GM18520 (cell line): ENCODE results near the gene SPAG6.

Experiments
- ATAC-seq: cut with Tn5 transposase; IDR thresholded peaks from one replicate; pipeline ENCODE4 v1.9.1; 2021; ENCODE audit not compliant: unreplicated experiment

SPAG6 gene

DNA sequence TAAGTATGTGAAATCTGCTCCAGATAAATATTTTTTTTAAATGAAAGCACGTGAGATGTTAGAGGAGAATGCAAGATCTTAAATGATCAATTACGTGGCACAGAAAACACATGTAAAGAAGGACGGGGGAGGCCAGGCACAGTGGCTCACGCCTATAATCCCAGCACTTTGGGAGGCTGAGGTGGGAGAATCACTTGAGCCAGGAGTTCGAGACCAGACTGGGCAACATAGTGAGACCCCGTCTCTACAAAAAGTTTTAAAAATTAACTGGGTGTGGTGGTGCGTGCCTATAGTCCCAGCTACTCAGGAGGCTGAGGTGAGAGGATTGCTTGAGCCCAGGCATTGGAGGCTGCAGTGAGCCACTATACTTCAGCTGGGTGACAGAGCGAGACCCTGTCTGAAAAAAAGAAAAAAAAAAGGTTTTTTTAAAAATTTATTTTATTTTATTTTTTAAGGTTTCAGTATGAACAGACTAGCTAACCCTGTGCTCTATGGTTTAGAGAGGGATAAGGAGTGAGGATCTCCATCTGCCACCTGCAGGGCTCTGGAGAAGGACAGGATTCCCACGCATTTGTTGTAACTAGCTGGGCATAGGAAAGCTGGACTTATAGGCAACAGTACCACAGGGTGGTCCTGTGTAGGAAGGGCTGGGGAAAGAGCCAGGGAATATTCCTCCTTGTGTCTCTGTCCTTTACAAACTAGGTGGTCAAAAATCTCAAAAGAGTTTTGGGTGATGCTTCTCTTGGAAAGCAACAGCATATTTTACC, 113.2 kb downstream of the SPAG6 start:
- no peak for ATAC-seq

DNA sequence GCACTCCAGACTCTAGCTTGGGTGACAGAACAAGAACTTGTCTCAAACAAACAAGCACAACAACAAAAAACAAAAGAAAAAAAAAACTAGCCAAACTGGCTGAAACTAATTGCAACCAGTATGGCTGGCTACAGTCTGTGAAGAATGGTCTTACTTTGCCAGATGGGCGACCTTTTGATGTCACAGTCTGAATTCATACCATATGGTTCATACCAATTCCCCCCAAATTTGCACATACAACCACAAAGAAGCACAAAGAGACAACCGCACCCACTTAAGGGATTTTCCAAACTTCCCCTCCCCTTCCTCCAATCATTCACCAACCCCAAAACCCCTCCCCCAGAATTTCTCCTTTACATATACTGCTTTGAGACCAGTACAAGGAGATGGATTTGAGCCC, 114.2 kb downstream of the SPAG6 start:
- no peak for ATAC-seq

DNA sequence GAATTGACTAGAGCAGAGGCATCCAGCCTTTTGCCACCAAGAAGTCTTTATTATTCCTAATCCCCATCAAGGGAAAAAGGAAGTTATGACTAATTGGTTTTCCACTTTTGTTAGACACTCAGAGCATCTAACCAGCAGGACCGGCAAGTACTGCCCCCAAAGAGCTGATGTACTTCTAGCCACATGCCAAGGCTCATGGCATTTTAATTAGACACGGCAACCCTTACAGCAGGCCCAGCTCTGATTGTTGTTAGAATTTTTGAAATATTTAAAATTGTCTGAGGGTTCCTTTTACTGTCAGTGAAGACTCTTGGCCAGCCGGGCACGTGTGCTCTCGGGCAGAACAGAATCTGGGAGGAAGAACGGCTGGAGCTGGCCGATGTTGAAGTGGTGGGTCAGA, 114.8 kb downstream of the SPAG6 start:
- no peak for ATAC-seq

DNA sequence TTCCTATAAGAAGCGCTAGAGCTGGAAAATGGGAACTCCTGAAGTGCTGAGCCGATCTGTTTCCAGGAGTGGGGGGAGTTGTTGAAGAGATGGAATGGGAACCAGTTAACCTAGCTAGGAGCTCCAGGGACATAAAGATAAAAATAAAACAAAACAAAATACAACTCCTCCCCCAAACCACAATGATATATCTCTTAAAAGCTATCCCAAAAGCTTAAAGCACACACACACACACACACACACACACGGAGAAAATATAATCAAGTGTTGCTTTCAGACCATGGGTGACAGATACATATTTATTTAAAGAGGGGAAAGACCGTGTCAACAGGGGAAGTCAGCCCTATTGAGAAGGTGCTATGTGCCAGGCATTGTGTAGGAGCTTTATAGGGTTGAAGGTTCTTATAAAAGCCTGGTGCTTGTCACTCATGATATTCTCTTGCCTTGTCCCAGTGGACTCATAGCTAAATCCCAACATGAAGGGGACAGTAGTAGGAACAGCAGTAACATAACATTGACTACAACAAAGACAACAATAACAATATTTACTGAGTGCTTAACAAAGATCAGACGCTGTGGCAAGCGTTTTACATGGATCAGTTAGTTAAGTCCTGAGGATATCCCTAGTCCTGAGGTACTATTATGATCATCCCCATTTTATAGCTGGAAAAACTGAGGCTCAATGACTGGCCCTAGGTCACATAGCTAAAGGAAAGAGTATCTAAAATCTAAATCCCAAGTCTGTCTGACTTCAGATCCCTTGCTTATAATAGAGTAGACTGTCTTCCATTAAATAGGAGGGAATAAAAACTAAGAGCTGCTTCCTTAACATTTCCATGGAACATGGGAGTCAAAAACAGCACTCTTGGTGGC, 115.5 kb downstream of the SPAG6 start:
- no peak for ATAC-seq

DNA sequence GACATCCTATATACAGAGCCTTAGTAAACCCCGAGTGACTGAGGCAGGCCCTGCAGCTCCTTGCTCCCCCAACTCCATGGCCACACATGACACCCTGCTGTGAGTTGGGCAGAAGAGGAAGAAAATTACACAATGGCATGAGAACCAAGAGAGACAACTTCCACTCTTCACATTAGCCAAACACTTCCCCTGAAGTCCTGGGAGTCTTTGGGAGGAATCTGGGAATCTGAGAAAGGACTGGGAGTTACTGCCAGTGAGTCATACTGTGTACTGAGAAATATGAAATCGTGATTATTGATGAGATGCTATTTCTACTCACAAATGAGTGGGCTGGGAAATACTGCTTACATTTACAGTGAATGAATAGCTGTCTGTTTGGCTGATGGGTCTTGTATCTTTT, 116.6 kb downstream of the SPAG6 start:
- ATAC-seq: no peak

DNA sequence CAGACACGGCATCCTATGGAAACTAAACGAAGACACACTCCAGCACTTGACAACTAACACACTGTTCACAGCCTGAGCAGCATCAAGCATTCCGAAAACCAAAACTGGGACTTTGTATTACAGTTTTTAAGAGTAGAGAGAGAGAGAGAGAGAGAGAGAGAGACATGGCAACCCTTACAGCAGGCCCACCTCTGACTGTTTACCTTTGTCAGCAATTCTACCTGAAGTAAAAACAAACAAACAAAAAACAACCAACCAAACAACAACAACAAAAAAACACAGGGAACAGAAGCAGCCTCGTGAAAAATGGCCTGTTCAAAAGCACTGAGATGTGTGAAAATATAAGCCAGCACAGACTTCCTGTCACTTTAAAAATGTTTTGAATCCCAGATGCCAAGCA, 118.0 kb downstream of the SPAG6 start:
- no peak for ATAC-seq

DNA sequence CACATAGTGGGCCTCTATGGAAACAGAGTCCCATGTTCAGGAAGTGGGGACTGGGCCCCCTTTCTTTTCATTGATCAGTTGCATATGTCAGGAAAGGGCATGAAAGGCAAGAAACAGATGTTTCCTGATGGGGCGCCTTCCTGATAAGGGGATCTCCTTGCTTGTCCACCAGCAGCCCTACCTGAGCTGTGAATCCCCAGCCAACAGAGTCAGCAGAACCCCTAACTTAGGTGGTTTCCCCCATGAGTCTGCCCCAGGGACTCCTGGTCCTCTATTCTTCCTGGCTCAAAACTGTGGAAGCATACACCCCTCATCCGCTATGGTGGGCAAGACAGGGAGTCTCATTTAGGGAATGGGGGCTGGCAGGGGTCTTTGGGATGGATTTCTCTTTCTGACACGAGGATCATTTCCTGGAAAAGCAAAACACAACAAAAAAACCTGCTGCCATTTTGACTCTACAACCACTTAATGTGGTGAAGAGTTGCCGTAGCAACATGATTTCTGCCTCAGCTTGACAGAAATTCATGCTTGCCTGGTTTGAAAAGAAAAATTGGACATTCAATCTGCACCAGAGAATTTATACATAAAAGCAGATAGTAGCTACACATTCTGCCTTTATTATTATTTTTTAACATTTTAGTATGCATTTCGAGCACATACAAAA, 119.8 kb downstream of the SPAG6 start:
- no peak for ATAC-seq

DNA sequence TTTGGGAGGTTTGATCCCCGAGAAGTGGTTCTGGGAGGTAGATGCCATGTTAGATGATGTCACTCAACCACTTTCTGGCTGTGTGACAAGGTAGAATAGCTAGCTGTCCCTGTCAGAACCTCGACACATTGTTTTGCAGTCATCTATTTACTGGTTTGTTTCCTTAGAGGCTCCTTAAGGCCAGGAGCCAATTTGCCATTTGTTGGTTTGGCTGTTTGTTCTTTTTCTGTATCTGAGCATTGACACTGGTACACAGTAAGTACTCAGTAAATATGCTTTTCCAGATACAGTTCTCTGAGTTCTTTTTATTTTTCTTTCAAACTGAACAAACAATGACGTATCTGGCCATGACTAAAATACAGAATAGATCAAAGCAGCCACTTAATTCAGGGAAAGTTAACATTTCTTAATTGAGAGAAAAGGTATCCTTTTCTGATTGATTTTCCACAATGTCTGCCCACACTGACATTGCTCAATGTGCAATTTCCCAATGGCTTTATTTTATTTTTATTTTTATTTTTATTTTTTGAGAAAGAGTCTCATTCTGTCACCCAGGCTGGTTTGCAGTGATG, 121.6 kb downstream of the SPAG6 start:
- no peak for ATAC-seq
